ENCODE measurements around the gene BICD1.

Gene BICD1

GRCh38 chr12:32102234-32102633 is 4.4 kb upstream of the BICD1 start:
- DNase-seq (ENCODE audit: low read depth, low spot score): no peak

- no peak for DNase-seq (ENCODE audit: low read depth, low spot score)
Measured at GRCh38 chr12:32104572-32105355, 1.9 kb upstream of the BICD1 start.

- no peak for DNase-seq (ENCODE audit: low read depth, low spot score)
Measured at GRCh38 chr12:32105986-32106516, 596 bp upstream of the BICD1 start.

GRCh38 chr12:32107359-32108267 is 966 bp downstream of the BICD1 start:
- no peak for DNase-seq (ENCODE audit: low read depth, low spot score)

- DNase-seq (ENCODE audit: low read depth, low spot score): no peak
Measured at GRCh38 chr12:32108787-32109186, 2.1 kb downstream of the BICD1 start.

- no peak for DNase-seq (ENCODE audit: low read depth, low spot score)
Measured at GRCh38 chr12:32110417-32110816, 3.8 kb downstream of the BICD1 start.

GRCh38 chr12:32110942-32111341 is 4.3 kb downstream of the BICD1 start:
- no peak for DNase-seq (ENCODE audit: low read depth, low spot score)

- DNase-seq (ENCODE audit: low read depth, low spot score): no peak
Measured at GRCh38 chr12:32115404-32116104, 8.9 kb downstream of the BICD1 start.

- no peak for DNase-seq (ENCODE audit: low read depth, low spot score)
Measured at GRCh38 chr12:32116897-32117296, 10.2 kb downstream of the BICD1 start.

GRCh38 chr12:32117316-32117715 is 10.7 kb downstream of the BICD1 start:
- DNase-seq (ENCODE audit: low read depth, low spot score): no peak

- no peak for DNase-seq (ENCODE audit: low read depth, low spot score)
Measured at GRCh38 chr12:32118806-32119205, 12.2 kb downstream of the BICD1 start.

GRCh38 chr12:32120419-32120818 is 13.8 kb downstream of the BICD1 start:
- DNase-seq (ENCODE audit: low read depth, low spot score): peak; percentile 65

- no peak for DNase-seq (ENCODE audit: low read depth, low spot score)
Measured at GRCh38 chr12:32124637-32125036, 18.0 kb downstream of the BICD1 start.

- DNase-seq (ENCODE audit: low read depth, low spot score): no peak
Measured at GRCh38 chr12:32125455-32126084, 18.9 kb downstream of the BICD1 start.

GRCh38 chr12:32126720-32127119 is 20.1 kb downstream of the BICD1 start:
- no peak for DNase-seq (ENCODE audit: low read depth, low spot score)

GRCh38 chr12:32131666-32132065 is 25.0 kb downstream of the BICD1 start:
- no peak for DNase-seq (ENCODE audit: low read depth, low spot score)

GRCh38 chr12:32134101-32134888 is 27.6 kb downstream of the BICD1 start:
- no peak for DNase-seq (ENCODE audit: low read depth, low spot score)

GRCh38 chr12:32135967-32136366 is 29.3 kb downstream of the BICD1 start:
- DNase-seq (ENCODE audit: low read depth, low spot score): no peak

GRCh38 chr12:32136404-32136803 is 29.8 kb downstream of the BICD1 start:
- DNase-seq (ENCODE audit: low read depth, low spot score): no peak

- no peak for DNase-seq (ENCODE audit: low read depth, low spot score)
Measured at GRCh38 chr12:32139064-32139421, 32.4 kb downstream of the BICD1 start.

- DNase-seq (ENCODE audit: low read depth, low spot score): no peak
Measured at GRCh38 chr12:32140877-32141276, 34.2 kb downstream of the BICD1 start.
